Endothelial cell of umbilical vein (primary cell): ENCODE results near the gene NOP16. TPM values are rescaled to one million over a fixed set of nuclear protein-coding genes. Genes with fewer than 3 reads are reported as not detected.

Experiments
- BruUV-seq: library from RNA; stranded (reverse); fragments of 400-500 nt; replicated peaks from 2 replicates; lab custom pipeline; 2021; lab: Mats Ljungman, UMichigan
- CTCF ChIA-PET: fragments of 300-600, 350-600 bp; sonication (Branson Sonifier 250); formaldehyde crosslinking; loops from one replicate; lab custom pipeline; 2021; ENCODE audit warnings: antibody characterized with exemption, inconsistent platforms; lab: Charles Lee
- POLR2A ChIA-PET: fragments of 300-600, 350-600 bp; sonication (Branson Sonifier 250); formaldehyde crosslinking; loops from one replicate; lab custom pipeline; 2021; ENCODE audit warnings: antibody characterized with exemption, inconsistent platforms; lab: Charles Lee
- DNase-seq: peaks from one replicate; pipeline ENCODE4 v3.0.0-alpha.2; 2011; ENCODE audit warnings: low read depth, low spot score
- FAIRE-seq: peaks from 2 replicates; lab custom pipeline; 2011; peaks lifted over from hg19 to GRCh38; lab: Jason Lieb, UNC
- H2AFZ ChIP-seq: 2 replicates; pipeline ENCODE4 v1.6.0; 2012; ENCODE audit warnings: low read depth, low read length, control low read depth, inconsistent platforms
- H3K27ac ChIP-seq: 2 replicates; pipeline ENCODE4 v1.5.1; 2011; ENCODE audit warnings: low read depth, mild to moderate bottlenecking, control low read depth, low read length, moderate library complexity; ENCODE audit not compliant: insufficient read depth
- H3K27me3 ChIP-seq, 2 experiments: 2 replicates each; pipeline versions ENCODE4 v1.6.0 to v1.6.1; 2011; ENCODE audit warnings: low read length in 2 of 2, mixed read lengths in 1 of 2; ENCODE audit not compliant: control insufficient read depth in 2 of 2, insufficient read depth in 2 of 2
- H3K36me3 ChIP-seq, 2 experiments: 2 replicates in 1 of 2; 3 replicates in 1 of 2; pipeline ENCODE4 v1.5.1; 2011; ENCODE audit warnings: low read length in 2 of 2, mild to moderate bottlenecking in 1 of 2, moderate library complexity in 1 of 2; ENCODE audit not compliant: control insufficient read depth in 2 of 2, insufficient read depth in 2 of 2; ENCODE audit errors: extremely low read depth in 1 of 2
- H3K4me1 ChIP-seq: 3 replicates; pipeline ENCODE4 v1.5.1; 2011; ENCODE audit warnings: mild to moderate bottlenecking, low read length; ENCODE audit not compliant: control insufficient read depth, insufficient read depth; ENCODE audit errors: extremely low read depth
- H3K4me2 ChIP-seq: 2 replicates; pipeline ENCODE4 v1.6.1; 2011; ENCODE audit warnings: low read length, control low read depth, mixed read lengths; ENCODE audit not compliant: insufficient read depth
- H3K4me3 ChIP-seq, 3 experiments: fragments of 200-600 bp in 1 of 3; sonication (generic), shearing (Covaris generic) in 1 of 3; replicated peaks in 1 of 3; 2 replicates each; pipeline ENCODE4 v1.5.1; 2011 to 2016; ENCODE audit warnings: control low read depth in 3 of 3, low read length in 3 of 3, mild to moderate bottlenecking in 2 of 3, inconsistent platforms in 1 of 3, low read depth in 1 of 3, moderate library complexity in 1 of 3; ENCODE audit not compliant: insufficient read depth in 1 of 3
- H3K79me2 ChIP-seq: 2 replicates; pipeline ENCODE4 v1.6.0; 2012; ENCODE audit warnings: low read length, inconsistent platforms; ENCODE audit not compliant: control insufficient read depth, insufficient read depth
- H3K9ac ChIP-seq: replicated peaks from 2 replicates; pipeline ENCODE3; 2011; ENCODE audit warnings: low read length, control low read depth; ENCODE audit not compliant: insufficient read depth; ENCODE audit errors: extremely low read depth
- H3K9me1 ChIP-seq: replicated peaks from 3 replicates; pipeline ENCODE4 v1.6.0; 2011; ENCODE audit warnings: mild to moderate bottlenecking, low read length; ENCODE audit not compliant: control insufficient read depth, insufficient read depth; ENCODE audit errors: extremely low read depth
- H3K9me3 ChIP-seq: replicated peaks from 2 replicates; pipeline ENCODE4 v1.5.1; 2012; ENCODE audit warnings: low read length, inconsistent platforms; ENCODE audit not compliant: control insufficient read depth, insufficient read depth
- H4K20me1 ChIP-seq: replicated peaks from 2 replicates; pipeline ENCODE3; 2011; ENCODE audit warnings: mild to moderate bottlenecking, low read length; ENCODE audit not compliant: control insufficient read depth, insufficient read depth; ENCODE audit errors: extremely low read depth
- EZH2 ChIP-seq: IDR thresholded peaks from 2 replicates; pipeline ENCODE4 v1.6.1; 2012; ENCODE audit warnings: borderline replicate concordance, low read depth, mild to moderate bottlenecking, moderate library complexity, low read length, inconsistent platforms; ENCODE audit not compliant: severe bottlenecking
- FOS ChIP-seq: IDR thresholded peaks from 2 replicates; pipeline ENCODE4 v1.6.1; 2011; ENCODE audit warnings: mild to moderate bottlenecking, low read length, moderate library complexity, borderline replicate concordance; ENCODE audit not compliant: insufficient read depth
- GATA2 ChIP-seq: IDR thresholded peaks from 2 replicates; pipeline ENCODE4 v1.7.0; 2011; ENCODE audit warnings: low read depth, mild to moderate bottlenecking, moderate library complexity, mixed read lengths, low read length; ENCODE audit not compliant: insufficient read length, insufficient read depth
- JUN ChIP-seq: IDR thresholded peaks from 2 replicates; pipeline ENCODE4 v1.6.1; 2011; ENCODE audit warnings: borderline replicate concordance, low read depth; ENCODE audit not compliant: insufficient read length, insufficient read depth
- MYC ChIP-seq: IDR thresholded peaks from one replicate; pipeline ENCODE4 v1.6.1; 2011; ENCODE audit warnings: mild to moderate bottlenecking, low read depth, low read length
- POLR2A ChIP-seq: IDR thresholded peaks from 2 replicates; pipeline ENCODE4 v1.6.1; 2012; ENCODE audit warnings: low read depth, mild to moderate bottlenecking, control low read depth, low read length
- POLR2AphosphoS5 ChIP-seq: IDR thresholded peaks from 2 replicates; pipeline ENCODE4 v1.6.1; 2012; ENCODE audit warnings: low read depth, mild to moderate bottlenecking, control low read depth, low read length, moderate library complexity; ENCODE audit not compliant: insufficient read depth
- dilution Hi-C: fragments of 300-500 bp; cut with MboI; formaldehyde crosslinking; loops from one replicate; pipeline ENCODE4 v1.15.0; 2019; ENCODE audit warnings: low sequenced_read_pairs; ENCODE audit not compliant: extremely low pct_ligation_motif_present
- intact Hi-C: fragments of 100-400 bp; cut with micrococcal nuclease; formaldehyde crosslinking; loops from one replicate; pipeline ENCODE4 v1.10.0; 2022
- polyA plus RNA-seq, 4 experiments: library from polyadenylated mRNA; depleted of rRNA in 3 of 4; stranded (reverse) in 3 of 4; unstranded in 1 of 4; fragments of >200 nt; gene quantifications; 2 replicates each; pipeline versions ENCODE4 v1.2.1 to v1.2.3, GENCODE V29; 2011 to 2012; ENCODE audit warnings: missing spikeins in 1 of 4
- total RNA-seq: library from RNA; stranded (reverse); gene quantifications from 2 replicates; pipeline ENCODE4 v1.2.3, GENCODE V29; 2021
- TF ChIP-seq, protein P1 (sequence below): IDR thresholded peaks from 2 replicates; pipeline ENCODE4 v1.6.1; 2011; ENCODE audit not compliant: insufficient read depth, insufficient read length
- TF ChIP-seq, protein P2 (sequence below), 2 donors: IDR thresholded peaks; 1 replicate in 1 of 2; 2 replicates in 1 of 2; pipeline ENCODE4 v1.5.1; 2011; ENCODE audit warnings: low read length in 2 of 2, mild to moderate bottlenecking in 2 of 2, moderate library complexity in 2 of 2, control low read depth in 1 of 2, inconsistent platforms in 1 of 2, low read depth in 1 of 2; ENCODE audit not compliant: insufficient read depth in 1 of 2; ENCODE audit errors: extremely low read depth in 1 of 2

The NOP16 gene
- total and polyA plus RNA-seq, 2 donors (not counting 3 experiments of a cell fraction or from before 2014, with no cell fraction given): 41.1 to 47.4 TPM

DNA sequence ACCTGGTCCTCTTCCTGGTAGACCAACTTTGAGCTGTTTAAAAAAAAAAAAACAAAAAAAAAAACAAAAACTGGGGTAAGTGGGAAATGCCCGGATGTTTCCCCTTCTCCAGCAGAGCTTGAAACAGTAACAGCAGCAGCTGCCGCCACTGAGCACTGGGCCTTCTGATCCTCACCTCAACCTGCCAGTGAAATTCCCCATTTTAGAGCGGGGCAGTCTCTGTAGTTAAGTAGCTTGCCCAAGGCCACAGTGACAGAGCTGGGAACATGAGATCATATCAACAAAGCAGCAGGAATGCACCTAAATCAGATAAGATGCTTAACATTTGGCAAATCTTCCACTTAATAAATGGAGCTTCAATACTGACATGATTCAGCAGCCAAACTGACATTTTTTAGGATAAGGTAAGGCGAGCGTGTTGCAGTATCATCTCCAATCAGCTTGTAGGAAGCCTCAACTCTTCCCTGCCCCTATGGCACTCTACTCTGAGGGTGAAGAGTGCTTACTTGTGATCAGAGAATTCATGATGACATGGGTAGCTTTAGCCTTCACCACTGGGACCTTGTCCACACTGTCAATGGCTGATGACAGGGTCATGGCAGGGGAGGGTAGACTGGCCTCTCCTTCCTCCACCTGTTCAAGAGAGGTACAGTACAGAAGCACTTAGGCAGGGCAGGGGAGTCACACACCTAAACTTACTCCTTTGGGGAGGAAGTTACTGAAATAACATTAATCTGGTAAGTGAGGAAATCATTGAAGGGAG lies 36.1 kb downstream of the NOP16 start:
- ChIA-PET POLR2A (no interaction called here), CTCF (interaction anchor here (1.0 kb wide), 1 partner anchor 13 kb away, joined by 3 read pairs; no protein-coding TSS in a partner anchor)
- H2AFZ ChIP-seq: no peak overlapping the region
- no peaks in the 10 kb centered on the region for H3K27me3 ChIP-seq
- dilution Hi-C loops: no loop called here
- H3K36me3 ChIP-seq: peaks cover 16 to 39% of the 10 kb centered on the region in 2 experiments
- H3K9me1 ChIP-seq: no peaks in the 10 kb centered on the region
- no peaks in the 10 kb centered on the region for H4K20me1 ChIP-seq
- BruUV-seq: no TSS peak
- no peak overlapping the region for H3K4me3 ChIP-seq
- FAIRE-seq: no peak
- H3K9me3 ChIP-seq: no peaks in the 10 kb centered on the region
- H3K4me1 ChIP-seq: no peaks in the 10 kb centered on the region
- no peak overlapping the region for H3K9ac ChIP-seq
- H3K27ac ChIP-seq: no peak overlapping the region
- intact Hi-C loops: no loop called here
- H3K79me2 ChIP-seq: peaks cover 40% of the 10 kb centered on the region
- no peak for TF ChIP-seq FOS
- TF ChIP-seq, protein P1, sequence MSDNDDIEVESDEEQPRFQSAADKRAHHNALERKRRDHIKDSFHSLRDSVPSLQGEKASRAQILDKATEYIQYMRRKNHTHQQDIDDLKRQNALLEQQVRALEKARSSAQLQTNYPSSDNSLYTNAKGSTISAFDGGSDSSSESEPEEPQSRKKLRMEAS: no peak
- TF ChIP-seq EZH2: no peak
- H3K4me2 ChIP-seq: no peak overlapping the region
- DNase-seq: no peak

DNA sequence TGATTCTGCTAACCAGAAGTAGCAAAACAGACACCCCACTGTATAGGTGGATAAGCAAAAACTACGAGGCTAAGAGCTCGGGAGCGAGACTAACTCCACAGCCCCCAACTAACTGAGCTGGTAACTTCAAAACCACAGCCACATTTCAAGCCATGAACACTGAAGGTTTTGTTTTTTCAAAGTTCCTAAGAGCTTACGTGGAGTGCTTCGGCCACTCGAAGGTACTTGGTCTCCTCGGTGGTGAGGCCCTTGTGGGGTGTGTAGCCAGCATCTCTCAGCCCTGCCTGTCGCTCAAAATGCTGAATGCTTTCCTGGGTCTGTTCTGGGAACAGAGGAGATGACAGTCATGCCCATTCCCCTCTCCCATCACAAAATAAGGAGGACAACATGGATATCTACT lies 38.0 kb downstream of the NOP16 start:
- POLR2A ChIA-PET: no interaction called here
- no peak for FAIRE-seq
- BruUV-seq: no TSS peak
- no peaks in the 10 kb centered on the region for H3K4me1 ChIP-seq
- no peaks in the 10 kb centered on the region for H4K20me1 ChIP-seq
- no peak overlapping the region for H3K4me3 ChIP-seq
- no peak overlapping the region for H2AFZ ChIP-seq
- H3K9me1 ChIP-seq: no peaks in the 10 kb centered on the region
- DNase-seq: no peak
- H3K79me2 ChIP-seq: peaks cover 22% of the 10 kb centered on the region
- no peak overlapping the region for H3K4me2 ChIP-seq
- H3K9me3 ChIP-seq: no peaks in the 10 kb centered on the region
- peaks cover 20 to 43% of the 10 kb centered on the region in 2 experiments for H3K36me3 ChIP-seq
- dilution Hi-C loops: no loop called here
- intact Hi-C loops: no loop called here
- no peaks in the 10 kb centered on the region for H3K27me3 ChIP-seq
- CTCF ChIA-PET: interaction anchor here (1.2 kb wide), 1 partner anchor 9 kb away, joined by 3 read pairs; no protein-coding TSS in a partner anchor
- no peak for TF ChIP-seq GATA2
- no peak for TF ChIP-seq FOS
- TF ChIP-seq POLR2A: no peak
- TF ChIP-seq, protein P2, sequence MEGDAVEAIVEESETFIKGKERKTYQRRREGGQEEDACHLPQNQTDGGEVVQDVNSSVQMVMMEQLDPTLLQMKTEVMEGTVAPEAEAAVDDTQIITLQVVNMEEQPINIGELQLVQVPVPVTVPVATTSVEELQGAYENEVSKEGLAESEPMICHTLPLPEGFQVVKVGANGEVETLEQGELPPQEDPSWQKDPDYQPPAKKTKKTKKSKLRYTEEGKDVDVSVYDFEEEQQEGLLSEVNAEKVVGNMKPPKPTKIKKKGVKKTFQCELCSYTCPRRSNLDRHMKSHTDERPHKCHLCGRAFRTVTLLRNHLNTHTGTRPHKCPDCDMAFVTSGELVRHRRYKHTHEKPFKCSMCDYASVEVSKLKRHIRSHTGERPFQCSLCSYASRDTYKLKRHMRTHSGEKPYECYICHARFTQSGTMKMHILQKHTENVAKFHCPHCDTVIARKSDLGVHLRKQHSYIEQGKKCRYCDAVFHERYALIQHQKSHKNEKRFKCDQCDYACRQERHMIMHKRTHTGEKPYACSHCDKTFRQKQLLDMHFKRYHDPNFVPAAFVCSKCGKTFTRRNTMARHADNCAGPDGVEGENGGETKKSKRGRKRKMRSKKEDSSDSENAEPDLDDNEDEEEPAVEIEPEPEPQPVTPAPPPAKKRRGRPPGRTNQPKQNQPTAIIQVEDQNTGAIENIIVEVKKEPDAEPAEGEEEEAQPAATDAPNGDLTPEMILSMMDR (IDR thresholded peaks at IDR 0.05; ENCODE audit: extremely low read depth in 1 of 2, insufficient read depth in 1 of 2, low read depth in 1 of 2, low read length in 2 of 2): no peak
- TF ChIP-seq MYC: no peak
- TF ChIP-seq, protein P1: no peak
- TF ChIP-seq JUN: no peak
- no peak for TF ChIP-seq EZH2
- no peak for TF ChIP-seq POLR2AphosphoS5
- no peak overlapping the region for H3K27ac ChIP-seq
- H3K9ac ChIP-seq: no peak overlapping the region
